ENCODE results near the gene CALHM1.

DNA sequence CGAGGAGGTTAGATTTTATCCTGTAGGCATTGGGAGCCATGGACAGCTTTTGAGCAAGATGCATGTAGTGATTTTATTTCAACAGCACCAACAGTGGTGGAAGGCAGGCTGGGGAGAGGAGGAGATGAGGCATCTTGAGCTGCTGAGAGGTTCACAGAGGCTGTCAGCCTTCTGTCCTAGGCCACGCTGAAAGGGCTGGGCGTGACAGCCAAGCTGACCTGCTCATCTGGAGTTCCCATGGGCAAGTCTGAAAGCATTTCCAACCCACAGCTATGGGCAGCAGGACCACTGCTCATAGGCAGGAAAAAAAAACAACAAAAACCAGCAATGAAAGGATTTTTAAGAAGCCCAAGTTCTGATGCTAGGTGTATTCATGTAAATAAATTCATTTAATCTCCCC lies 42.5 kb upstream of the CALHM1 start:
- TF ChIP-seq EZH2 (conservative IDR thresholded peaks at IDR 0.05; ENCODE audit: low read depth, low read length) = no peak
- TF ChIP-seq CTCF (CRISPR knock-in tag; IDR thresholded peaks at IDR 0.05) = no peak
- TF ChIP-seq MATR3 (CRISPR knock-in tag; IDR thresholded peaks at IDR 0.05) = no peak
- no peak for TF ChIP-seq ZNF639 (CRISPR knock-in tag; conservative IDR thresholded peaks at IDR 0.05)
- TF ChIP-seq CEBPB (IDR thresholded peaks at IDR 0.05; ENCODE audit: borderline replicate concordance, low read depth, low read length) = no peak

All from HepG2 (cell line).